Muscle of arm (tissue), 14 donors: ENCODE data around the gene CISD3. TPM values are rescaled to one million over a fixed set of nuclear protein-coding genes. Genes with fewer than 3 reads are reported as not detected.

Source experiments
- DNase-seq: peaks from one replicate; pipeline ENCODE4 v3.0.0-alpha.2; 2013
- long read RNA-seq, 11 donors: transcript quantifications; one replicate each; lab custom pipeline, GENCODE V29; 2026
- polyA plus RNA-seq, 12 donors: library from polyadenylated mRNA; unstranded; fragments of 120-200 nt; gene quantifications; one replicate each; pipeline ENCODE4 v1.2.1, GENCODE V29; 2013; ENCODE audit not compliant: insufficient read length in 12 of 12

CISD3 gene
- polyA plus RNA-seq: 10 to 100 TPM in 11 of 12 donors, not detected in 1; 10.7 to 17.4 (median 13.3) TPM
- long read RNA-seq, donor 1, transcript CISD3-206 (3 exons, 2,326 nt): minor isoform, 6 of 55 reads
- long read RNA-seq, donor 1, transcript CISD3-204 (4 exons, 2,074 nt): major isoform, 46 of 55 reads
- long read RNA-seq, donor 1, partial matches to known transcripts: 0 of 55 reads
- long read RNA-seq, donor 1, other reads (novel, unspliced or antisense): 0 of 55 reads
- long read RNA-seq, donor 2, transcript CISD3-204 (4 exons, 2,074 nt): major isoform, 23 of 30 reads
- long read RNA-seq, donor 2, transcript CISD3-206 (3 exons, 2,326 nt): minor isoform, 7 of 30 reads
- long read RNA-seq, donor 2, partial matches to known transcripts: 0 of 30 reads
- long read RNA-seq, donor 2, other reads (novel, unspliced or antisense): 0 of 30 reads
- long read RNA-seq, donor 3, transcript CISD3-204 (4 exons, 2,074 nt): major isoform, 7 of 7 reads
- long read RNA-seq, donor 3, partial matches to known transcripts: 0 of 7 reads
- long read RNA-seq, donor 3, other reads (novel, unspliced or antisense): 0 of 7 reads
- long read RNA-seq, donor 4, transcript CISD3-204 (4 exons, 2,074 nt): major isoform, 7 of 8 reads
- long read RNA-seq, donor 4, partial matches to known transcripts: 0 of 8 reads
- long read RNA-seq, donor 4, other reads (novel, unspliced or antisense): 0 of 8 reads
- long read RNA-seq, donor 5, transcript CISD3-206 (3 exons, 2,326 nt): minor isoform, 6 of 40 reads
- long read RNA-seq, donor 5, transcript CISD3-204 (4 exons, 2,074 nt): major isoform, 32 of 40 reads
- long read RNA-seq, donor 5, partial matches to known transcripts: 0 of 40 reads
- long read RNA-seq, donor 5, other reads (novel, unspliced or antisense): 0 of 40 reads
- long read RNA-seq, donor 6, transcript CISD3-204 (4 exons, 2,074 nt): major isoform, 5 of 6 reads
- long read RNA-seq, donor 6, partial matches to known transcripts: 0 of 6 reads
- long read RNA-seq, donor 6, other reads (novel, unspliced or antisense): 0 of 6 reads
- long read RNA-seq, donor 7, transcript CISD3-204 (4 exons, 2,074 nt): major isoform, 8 of 8 reads
- long read RNA-seq, donor 7, partial matches to known transcripts: 0 of 8 reads
- long read RNA-seq, donor 7, other reads (novel, unspliced or antisense): 0 of 8 reads
- long read RNA-seq, donor 8, transcript CISD3-204 (4 exons, 2,074 nt): major isoform, 27 of 31 reads
- long read RNA-seq, donor 8, partial matches to known transcripts: 0 of 31 reads
- long read RNA-seq, donor 8, other reads (novel, unspliced or antisense): 0 of 31 reads
- long read RNA-seq, donor 9, transcript CISD3-204 (4 exons, 2,074 nt): major isoform, 9 of 10 reads
- long read RNA-seq, donor 9, partial matches to known transcripts: 0 of 10 reads
- long read RNA-seq, donor 9, other reads (novel, unspliced or antisense): 0 of 10 reads
- long read RNA-seq, donor 10, transcript CISD3-204 (4 exons, 2,074 nt): major isoform, 10 of 16 reads
- long read RNA-seq, donor 10, transcript CISD3-205 (2 exons, 773 nt): minor isoform, 6 of 16 reads
- long read RNA-seq, donor 10, partial matches to known transcripts: 0 of 16 reads
- long read RNA-seq, donor 10, other reads (novel, unspliced or antisense): 0 of 16 reads
- long read RNA-seq, donor 11, transcript CISD3-204 (4 exons, 2,074 nt): major isoform, 13 of 23 reads
- long read RNA-seq, donor 11, partial matches to known transcripts: 0 of 23 reads
- long read RNA-seq, donor 11, other reads (novel, unspliced or antisense): 9 of 23 reads

- DNase-seq: peak; percentile 78
Observed at GRCh38 chr17:38729886-38730525, at the start of gene CISD3. Gene CISD3 (plus strand): TSS chr17:38730341. CDS start chr17:38730359, 18 bp downstream.

- DNase-seq: no peak
Observed at GRCh38 chr17:38681096-38681495, 49.0 kb upstream of the CISD3 start.

GRCh38 chr17:38685491-38685890, 44.6 kb upstream of the CISD3 start:
- DNase-seq: no peak

GRCh38 chr17:38687286-38687685, 42.9 kb upstream of the CISD3 start:
- no peak for DNase-seq

- no peak for DNase-seq
Observed at GRCh38 chr17:38690386-38690785, 39.8 kb upstream of the CISD3 start.

GRCh38 chr17:38691154-38691553, 39.0 kb upstream of the CISD3 start:
- DNase-seq: no peak

GRCh38 chr17:38693700-38694329, 36.3 kb upstream of the CISD3 start:
- DNase-seq: peak; percentile 94

- no peak for DNase-seq
Observed at GRCh38 chr17:38697061-38697820, 32.9 kb upstream of the CISD3 start.

GRCh38 chr17:38698760-38699159, 31.4 kb upstream of the CISD3 start:
- no peak for DNase-seq

- DNase-seq: no peak
Observed at GRCh38 chr17:38701504-38702165, 28.5 kb upstream of the CISD3 start.

GRCh38 chr17:38702166-38702915, 27.8 kb upstream of the CISD3 start:
- DNase-seq: peak; percentile 84

GRCh38 chr17:38702916-38703741, 27.0 kb upstream of the CISD3 start:
- no peak for DNase-seq

DNA sequence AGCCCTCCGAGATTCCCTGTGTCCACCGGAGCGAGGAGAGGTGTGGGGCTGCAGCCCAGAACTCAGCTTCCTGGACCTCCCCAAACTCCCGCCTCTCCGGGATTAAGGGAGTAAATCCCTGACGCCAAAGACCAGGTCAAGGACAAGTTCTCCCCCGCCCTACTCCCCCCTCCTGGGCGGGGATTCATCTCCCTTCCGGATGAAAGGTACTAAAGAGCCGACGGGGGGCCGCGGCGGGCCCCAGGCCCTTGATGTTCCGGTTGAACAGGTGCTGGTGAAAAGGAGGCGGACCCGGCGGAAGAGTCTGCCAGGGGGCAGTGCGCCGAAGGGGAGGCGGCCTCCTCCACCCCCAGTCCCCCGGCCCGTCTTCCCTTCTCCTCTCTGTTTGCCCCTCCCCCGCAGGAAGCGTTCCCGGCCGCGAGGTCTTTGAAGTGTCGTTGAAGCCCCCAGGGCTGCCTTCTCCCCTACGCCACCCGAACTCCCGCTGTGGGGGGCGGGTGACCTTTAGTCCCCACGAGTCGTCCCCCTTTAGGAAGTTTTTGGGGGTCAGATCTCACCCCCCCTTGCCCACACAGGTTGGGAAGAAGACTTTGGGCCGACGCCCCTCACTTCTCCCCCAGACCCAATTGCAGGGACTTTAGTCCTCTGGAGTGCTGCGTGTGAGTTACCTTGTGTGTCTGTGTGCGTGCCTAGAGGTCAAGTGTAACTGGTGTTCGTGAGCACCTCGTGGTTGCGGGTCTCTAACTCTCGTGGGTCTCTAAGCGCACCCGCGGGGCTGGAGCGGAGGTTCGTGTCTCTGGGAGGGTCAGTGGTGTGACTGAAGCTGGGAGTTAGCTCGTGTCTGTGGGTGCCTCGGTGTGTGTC, 26.2 kb upstream of the CISD3 start:
- DNase-seq: no peak

- DNase-seq: peak; percentile 75
Observed at GRCh38 chr17:38704606-38705522, 25.3 kb upstream of the CISD3 start, which contains the start of gene MLLT6. Gene MLLT6 (plus strand): TSS chr17:38705273. CDS start chr17:38705633, 360 bp downstream.

DNA sequence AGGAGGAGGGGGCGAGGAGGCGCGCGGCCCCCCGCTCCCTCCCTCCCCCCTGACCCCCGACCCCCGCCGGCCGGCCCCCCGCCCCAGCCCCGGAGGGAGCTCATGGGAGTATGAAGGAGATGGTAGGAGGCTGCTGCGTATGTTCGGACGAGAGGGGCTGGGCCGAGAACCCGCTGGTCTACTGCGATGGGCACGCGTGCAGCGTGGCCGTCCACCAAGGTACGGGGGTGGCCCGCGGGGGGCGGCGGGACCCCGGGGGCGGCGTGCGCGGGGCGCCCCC, 24.7 kb upstream of the CISD3 start:
- no peak for DNase-seq
